Measurements from ENCODE around the gene PODN.

Gene PODN

GRCh38 chr1:53061123-53061858 lies 722 bp upstream of the PODN start:
- peak; percentile 20 for DNase-seq (ENCODE audit: low spot score)
- TF ChIP-seq, protein P1, sequence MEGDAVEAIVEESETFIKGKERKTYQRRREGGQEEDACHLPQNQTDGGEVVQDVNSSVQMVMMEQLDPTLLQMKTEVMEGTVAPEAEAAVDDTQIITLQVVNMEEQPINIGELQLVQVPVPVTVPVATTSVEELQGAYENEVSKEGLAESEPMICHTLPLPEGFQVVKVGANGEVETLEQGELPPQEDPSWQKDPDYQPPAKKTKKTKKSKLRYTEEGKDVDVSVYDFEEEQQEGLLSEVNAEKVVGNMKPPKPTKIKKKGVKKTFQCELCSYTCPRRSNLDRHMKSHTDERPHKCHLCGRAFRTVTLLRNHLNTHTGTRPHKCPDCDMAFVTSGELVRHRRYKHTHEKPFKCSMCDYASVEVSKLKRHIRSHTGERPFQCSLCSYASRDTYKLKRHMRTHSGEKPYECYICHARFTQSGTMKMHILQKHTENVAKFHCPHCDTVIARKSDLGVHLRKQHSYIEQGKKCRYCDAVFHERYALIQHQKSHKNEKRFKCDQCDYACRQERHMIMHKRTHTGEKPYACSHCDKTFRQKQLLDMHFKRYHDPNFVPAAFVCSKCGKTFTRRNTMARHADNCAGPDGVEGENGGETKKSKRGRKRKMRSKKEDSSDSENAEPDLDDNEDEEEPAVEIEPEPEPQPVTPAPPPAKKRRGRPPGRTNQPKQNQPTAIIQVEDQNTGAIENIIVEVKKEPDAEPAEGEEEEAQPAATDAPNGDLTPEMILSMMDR (IDR thresholded peaks at IDR 0.05; ENCODE audit: borderline replicate concordance, control extremely low read depth, extremely low read depth, insufficient read depth, missing control alignments): no peak
- in situ Hi-C loops (cut with MboI; ENCODE audit: low sequenced_read_pairs, unreplicated experiment): no loop called here

- peak; percentile 34 for DNase-seq (ENCODE audit: low spot score)
- in situ Hi-C loops (cut with MboI; ENCODE audit: low sequenced_read_pairs, unreplicated experiment): no loop called here
- TF ChIP-seq, protein P1 (IDR thresholded peaks at IDR 0.05; ENCODE audit: borderline replicate concordance, control extremely low read depth, extremely low read depth, insufficient read depth, missing control alignments): no peak
Measured at GRCh38 chr1:53062708-53063591, 937 bp downstream of the PODN start.

DNA sequence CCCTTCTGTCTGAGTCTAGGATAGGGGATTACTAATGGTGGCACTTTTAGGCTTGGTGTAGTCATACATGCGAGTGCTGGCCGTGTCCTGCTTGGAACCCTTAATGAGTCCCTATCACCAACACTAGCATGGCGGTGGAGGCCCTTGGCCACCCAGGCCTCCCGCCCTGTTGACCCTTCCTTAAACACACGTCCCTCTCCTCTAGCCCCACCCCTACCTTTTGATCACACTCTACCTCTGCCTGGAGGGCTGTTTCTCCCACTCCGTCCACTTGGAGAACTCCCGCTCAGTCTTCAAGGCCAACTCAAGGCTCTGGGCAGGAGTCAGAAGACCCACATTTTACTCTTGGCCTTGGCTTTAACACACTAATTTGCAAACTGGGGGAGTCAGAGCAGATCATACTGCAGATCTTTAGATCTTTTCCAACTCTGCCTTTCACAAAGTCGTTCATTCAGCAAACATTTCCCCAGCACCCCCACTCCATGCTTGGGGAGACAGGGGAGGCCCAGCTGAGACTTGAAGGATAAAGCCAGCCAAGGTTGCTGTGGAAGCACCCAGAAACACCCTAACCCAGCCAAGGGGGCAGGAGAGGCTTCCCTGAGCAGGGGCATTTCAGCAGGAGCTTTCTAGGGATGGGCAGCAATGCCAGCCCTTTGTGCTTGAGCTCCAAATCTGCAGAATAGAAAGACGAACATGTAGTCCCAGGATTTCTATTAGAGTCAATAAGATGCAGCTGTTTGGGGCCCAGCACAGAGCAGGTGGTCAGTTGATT lies 1.9 kb downstream of the PODN start:
- TF ChIP-seq, protein P1 (IDR thresholded peaks at IDR 0.05; ENCODE audit: borderline replicate concordance, control extremely low read depth, extremely low read depth, insufficient read depth, missing control alignments): no peak
- peak; percentile 17 for DNase-seq (ENCODE audit: low spot score)
- in situ Hi-C loops (cut with MboI; ENCODE audit: low sequenced_read_pairs, unreplicated experiment): no loop called here

DNA sequence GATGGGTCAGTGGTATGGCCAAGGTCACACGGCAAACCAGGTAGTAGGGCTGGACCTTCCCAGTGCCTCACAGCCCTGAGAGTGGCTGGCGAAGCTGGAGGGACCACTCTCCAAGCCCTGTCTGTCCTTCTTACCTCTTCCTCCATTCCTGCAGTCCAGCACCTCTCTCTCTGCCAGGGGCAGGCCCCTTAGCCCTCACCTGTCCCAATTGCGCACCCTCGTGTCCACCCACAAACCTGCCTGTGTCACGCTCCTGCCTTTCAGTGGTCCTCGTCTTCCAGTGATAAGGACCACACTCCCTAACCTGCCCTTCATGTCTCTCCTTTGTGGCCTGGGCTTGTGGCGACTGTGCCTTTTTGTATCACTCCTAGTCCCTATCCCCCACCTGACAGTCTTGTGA lies 3.4 kb downstream of the PODN start:
- in situ Hi-C loops (cut with MboI; ENCODE audit: low sequenced_read_pairs, unreplicated experiment): no loop called here
- no peak for DNase-seq (ENCODE audit: low spot score)
- TF ChIP-seq, protein P1 (IDR thresholded peaks at IDR 0.05; ENCODE audit: borderline replicate concordance, control extremely low read depth, extremely low read depth, insufficient read depth, missing control alignments): no peak

GRCh38 chr1:53066488-53066887 lies 4.5 kb downstream of the PODN start:
- no peak for DNase-seq (ENCODE audit: low spot score)
- in situ Hi-C loops (cut with MboI; ENCODE audit: low sequenced_read_pairs, unreplicated experiment): no loop called here
- TF ChIP-seq, protein P1 (IDR thresholded peaks at IDR 0.05; ENCODE audit: borderline replicate concordance, control extremely low read depth, extremely low read depth, insufficient read depth, missing control alignments): no peak
